HG03378 (cell line): ENCODE results near the gene PIK3R2.
"Not testable (repeated sequence)": the region's sequence is repeated elsewhere in the genome, so short reads cannot be mapped to it uniquely, and the experiment has no call there.

ENCODE experiments used
- ATAC-seq: cut with Tn5 transposase; IDR thresholded peaks from one replicate; pipeline ENCODE4 v1.9.1; 2021; ENCODE audit warnings: mild to moderate bottlenecking, moderate library complexity; ENCODE audit not compliant: unreplicated experiment

PIK3R2 gene

GRCh38 chr19:18152817-18153555 lies at the start of gene PIK3R2:
TSS of gene PIK3R2 (plus strand) at chr19:18153163. CDS start at chr19:18155880, 2,717 bp downstream.
- peak; percentile 60 for ATAC-seq

GRCh38 chr19:18104793-18105131 lies 48.2 kb upstream of the PIK3R2 start:
- ATAC-seq, result no peak

DNA sequence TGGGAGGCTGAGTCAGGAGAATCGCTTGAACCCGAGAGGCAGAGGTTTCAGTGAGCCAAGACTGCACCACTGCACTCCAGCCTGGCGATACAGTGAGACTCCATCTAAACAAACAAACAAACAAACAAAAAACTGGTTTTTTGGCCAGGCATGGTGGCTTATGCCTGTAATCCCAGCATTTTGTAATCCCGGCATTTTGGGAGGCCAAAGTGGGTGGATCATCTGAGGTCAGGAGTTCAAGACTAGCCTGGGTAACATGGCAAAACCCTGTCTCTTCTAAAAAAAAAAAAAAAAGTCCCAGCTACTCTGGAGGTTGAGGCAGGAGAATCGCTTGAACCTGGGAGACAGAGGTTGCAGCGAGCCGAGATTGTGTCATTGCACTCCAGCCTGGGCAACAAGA lies 47.7 kb upstream of the PIK3R2 start:
- ATAC-seq, result not testable (repeated sequence)

- ATAC-seq, result no peak
These were observed 45.7 kb upstream of the PIK3R2 start for GRCh38 chr19:18107235-18107634.

DNA sequence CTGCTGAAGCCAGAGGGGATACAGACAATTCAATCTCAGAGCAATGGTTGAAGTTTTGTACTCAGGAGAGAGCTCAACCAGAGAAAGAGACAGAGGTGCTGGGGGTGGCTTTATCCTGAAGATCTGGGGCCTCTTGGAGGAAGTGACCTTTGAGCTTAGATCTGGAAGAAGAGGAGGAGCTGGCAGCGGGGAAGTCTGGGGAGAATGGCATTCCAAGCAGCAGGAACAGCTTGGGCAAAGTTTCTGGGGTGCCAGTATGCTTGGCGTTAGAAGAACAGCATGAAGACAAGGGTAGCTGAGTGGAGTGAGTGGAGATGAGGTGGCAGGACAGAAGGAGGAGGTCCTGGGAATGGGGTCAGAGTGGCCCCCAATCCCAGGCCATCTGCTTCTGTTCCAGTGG lies 44.1 kb upstream of the PIK3R2 start:
- no peak for ATAC-seq

DNA sequence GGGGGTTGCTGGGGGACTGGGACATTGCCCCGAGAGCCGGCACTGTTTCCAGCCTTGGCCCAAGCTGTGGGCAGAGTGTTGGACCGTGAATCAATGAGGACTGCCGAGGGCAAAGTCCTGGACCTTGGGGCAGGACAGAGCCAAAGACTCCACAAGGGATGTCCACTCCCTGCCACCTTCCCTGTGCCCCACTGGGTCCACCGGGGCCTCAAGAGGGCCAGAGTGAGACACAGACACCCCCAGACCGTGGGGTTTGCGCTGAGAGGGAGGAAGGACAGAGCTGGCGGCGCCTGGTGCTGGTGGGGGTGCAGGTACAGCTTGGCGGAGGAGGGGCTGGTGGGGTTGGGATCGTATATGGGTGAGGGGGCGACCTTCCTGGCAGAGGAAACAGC lies 43.6 kb upstream of the PIK3R2 start:
- ATAC-seq, result no peak

- no peak for ATAC-seq
These were observed 43.0 kb upstream of the PIK3R2 start for GRCh38 chr19:18109733-18110608.

- ATAC-seq, result no peak
These were observed 42.2 kb upstream of the PIK3R2 start for GRCh38 chr19:18110609-18111232.

DNA sequence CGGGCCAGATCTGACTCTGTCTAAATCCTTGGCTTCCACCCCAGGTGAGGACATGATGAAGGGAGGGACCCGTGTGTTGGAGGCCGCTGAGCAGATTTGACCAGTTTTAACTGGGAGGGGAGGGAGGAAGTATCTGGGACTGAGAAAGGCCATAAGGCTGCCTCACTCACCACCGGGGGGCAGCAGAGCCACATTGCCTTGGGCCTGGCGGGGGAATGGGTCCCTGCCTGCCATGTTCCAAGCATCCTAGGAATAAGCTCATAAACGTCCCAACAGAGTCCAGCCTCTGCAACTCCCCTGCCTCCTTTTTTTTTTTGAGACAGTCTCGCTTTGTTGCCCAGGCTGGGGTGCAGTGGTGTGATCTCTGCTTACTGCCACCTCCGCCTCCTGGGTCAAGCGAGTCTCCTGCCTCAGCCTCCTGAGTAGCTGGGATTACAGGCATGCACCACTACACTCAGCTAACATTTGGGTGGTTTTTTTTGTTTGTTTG lies 39.9 kb upstream of the PIK3R2 start:
- ATAC-seq, result no peak

- ATAC-seq, result no peak
These were observed 39.1 kb upstream of the PIK3R2 start for GRCh38 chr19:18113827-18114226.

GRCh38 chr19:18114483-18114882 lies 38.5 kb upstream of the PIK3R2 start:
- no peak for ATAC-seq

DNA sequence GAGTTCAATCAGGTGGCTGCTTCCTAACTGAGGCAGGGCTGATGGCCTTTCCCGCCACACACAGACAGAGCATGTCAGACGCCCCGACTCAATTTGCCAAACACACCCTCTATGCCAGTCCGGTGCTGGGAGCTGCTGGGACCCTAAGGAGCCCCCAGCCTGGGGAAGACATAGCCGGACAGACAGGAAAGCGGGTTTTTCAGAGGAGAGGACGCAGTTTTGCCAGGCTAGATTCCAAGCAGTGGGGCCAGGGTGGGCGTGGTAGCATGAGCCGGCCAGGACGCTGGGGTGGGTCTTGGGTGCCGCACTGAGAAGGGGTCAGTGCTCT lies 35.6 kb upstream of the PIK3R2 start:
- ATAC-seq, result no peak

DNA sequence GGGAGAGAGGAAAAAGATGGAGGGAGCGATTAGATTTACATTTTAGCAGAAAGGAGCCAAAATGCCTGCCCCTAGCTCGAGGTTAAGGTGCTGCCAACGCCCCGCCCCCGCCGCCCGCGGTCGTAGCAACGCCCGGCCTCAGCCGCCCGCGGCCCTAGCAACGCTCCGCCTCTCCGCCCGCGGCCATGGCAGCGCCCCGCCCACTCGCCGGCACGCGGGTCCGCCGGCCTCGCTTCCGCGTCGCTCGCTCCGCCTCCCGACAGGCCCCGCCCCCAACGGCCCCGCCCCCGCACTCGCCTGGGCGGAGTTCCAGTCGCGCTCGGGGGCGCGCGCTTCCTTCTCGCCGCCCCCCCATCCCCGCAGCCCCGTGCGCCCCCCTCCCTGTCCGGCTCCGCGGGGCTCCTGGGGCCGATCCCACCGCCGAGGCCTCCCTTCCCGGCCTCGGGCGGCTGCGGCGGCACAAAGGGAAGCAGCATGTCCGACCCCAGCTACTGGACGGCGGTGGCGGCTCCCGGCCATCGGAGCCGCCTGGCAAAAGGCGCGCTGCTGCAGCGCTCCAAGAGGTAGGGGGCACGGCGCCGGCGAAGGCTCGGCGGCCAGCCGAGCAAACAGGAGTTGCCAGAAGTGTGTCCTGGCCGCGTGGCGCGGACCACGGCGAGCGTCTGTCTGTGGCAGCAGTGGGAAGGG lies 35.1 kb upstream of the PIK3R2 start:
- ATAC-seq, result no peak

DNA sequence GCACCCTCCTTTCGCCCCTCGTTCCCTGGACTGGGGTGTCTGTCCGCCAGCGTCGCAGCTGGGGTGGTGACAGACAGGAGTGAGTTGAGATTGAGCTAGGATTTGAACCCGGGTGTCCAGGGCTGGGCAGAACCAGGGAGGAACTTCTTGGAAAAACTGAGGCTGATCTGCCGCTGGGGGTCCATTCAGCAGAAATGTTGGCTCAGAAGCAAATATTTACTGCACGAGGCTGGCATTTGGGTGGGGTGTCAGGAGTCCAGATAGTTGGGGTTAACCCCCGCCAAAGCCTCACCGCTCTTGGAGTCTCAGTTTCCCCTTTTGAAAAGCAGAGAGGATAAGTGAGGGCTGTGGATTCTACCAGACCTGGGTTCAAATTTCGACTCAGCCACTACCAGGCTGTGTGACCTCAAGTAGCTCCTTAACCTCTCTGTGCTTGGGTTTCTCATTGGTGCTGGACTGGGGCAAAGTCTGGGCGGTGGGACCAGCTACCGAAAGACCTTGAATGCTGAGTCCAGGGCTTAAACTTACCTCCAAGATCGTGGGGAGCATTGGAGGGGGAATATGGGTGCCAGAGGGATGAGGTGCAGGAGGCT lies 34.4 kb upstream of the PIK3R2 start:
- ATAC-seq, result no peak

DNA sequence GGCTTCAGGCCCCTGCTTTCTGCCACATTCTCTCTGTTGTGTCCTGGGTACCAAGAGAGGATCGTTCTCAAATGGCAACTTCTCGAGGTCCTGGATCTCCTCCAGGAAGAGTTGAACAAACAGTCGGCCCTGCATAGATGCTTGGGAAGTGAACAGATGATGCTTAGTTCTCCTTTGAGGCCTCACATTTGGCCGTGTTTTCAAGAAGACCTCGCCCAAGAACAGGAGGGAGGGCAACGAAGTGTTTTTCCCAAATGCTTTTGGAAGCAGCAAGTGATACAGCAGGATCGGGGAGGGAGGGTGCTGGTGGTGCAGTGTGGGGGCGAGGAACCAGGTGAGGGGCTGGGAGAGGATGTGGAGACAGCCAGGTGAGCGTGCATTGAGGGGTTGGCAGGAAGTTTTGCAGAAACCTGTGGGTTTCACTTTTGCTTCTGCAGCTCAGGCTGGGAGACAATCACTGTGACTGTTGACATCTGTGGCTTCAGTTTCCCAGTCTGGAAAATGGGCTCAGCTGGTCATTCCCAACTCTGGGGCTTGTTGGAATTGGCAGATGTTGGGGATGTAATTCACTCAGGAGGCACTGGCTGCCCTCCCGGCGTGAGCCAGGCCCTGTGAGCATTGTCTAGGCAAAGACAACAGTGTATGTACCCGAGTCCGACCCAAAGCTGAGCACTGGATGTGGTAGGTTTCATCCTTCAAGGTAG lies 33.8 kb upstream of the PIK3R2 start:
- no peak for ATAC-seq

DNA sequence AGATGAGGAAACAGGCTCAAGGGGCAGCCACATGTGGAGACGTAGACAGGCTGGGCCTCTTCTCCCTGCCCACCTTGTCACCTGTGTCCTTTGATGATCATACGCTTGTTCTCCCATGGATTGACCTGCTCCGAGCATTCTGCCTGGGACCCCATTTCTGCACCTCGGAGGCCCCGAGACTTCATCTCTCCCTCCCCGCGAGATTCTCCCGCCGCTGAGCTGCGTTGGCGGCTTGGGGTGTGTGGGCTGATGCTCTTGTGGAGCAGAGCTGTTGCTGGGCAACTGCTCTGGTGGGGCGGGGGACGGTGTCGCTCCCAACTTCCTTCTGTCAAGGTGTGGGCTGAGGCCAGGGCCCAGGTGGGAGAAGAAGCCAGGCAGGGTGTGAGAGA lies 33.3 kb upstream of the PIK3R2 start:
- ATAC-seq, result no peak

- ATAC-seq, result no peak
These were observed 32.8 kb upstream of the PIK3R2 start for GRCh38 chr19:18120127-18120526.

DNA sequence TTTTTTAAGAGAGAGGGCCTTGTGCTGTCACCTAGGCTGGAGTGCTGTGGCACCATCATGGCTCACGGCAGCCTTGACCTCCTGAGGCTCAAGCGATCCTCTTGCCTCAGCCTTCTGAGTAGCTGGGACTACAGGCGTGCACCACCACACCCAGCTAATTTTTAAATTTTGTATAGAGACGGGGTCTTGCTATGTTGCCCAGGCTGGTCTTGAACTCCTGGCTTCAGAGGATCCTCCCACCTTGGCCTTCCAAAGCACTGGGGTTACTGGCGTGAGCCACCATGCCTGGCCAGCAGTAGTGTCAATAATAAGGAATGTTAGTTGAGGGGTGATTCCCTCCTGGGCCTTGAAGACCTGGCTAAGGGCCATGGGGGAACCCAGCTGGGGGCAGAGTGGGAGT lies 31.8 kb upstream of the PIK3R2 start:
- no peak for ATAC-seq

DNA sequence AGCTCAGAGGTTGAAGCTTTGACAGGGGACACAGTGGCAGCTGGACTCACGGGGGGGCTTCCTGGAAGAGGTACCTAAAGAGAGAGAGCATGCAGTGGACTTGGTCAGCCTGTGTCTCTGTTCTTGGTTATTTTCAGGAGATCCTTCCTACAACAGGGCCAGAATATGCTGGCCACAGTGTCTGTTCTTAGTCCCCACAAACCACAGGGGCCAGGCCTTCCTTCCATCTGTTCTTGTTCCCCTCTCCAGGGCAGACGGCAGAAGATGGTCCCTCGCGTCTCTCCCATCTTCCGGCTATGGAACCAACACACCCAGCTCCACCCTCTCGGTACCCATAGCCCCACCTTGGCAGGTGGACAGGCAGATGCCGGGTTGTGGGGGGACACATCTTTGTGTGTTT lies 30.5 kb upstream of the PIK3R2 start:
- ATAC-seq, result no peak
